GM19372 (cell line): Measurements from ENCODE around the gene PHF23.
A peak's percentile ranks its signal among the peaks of the same experiment; 100 is the strongest.

Source experiments
- ATAC-seq: cut with Tn5 transposase; IDR thresholded peaks from one replicate; pipeline ENCODE4 v1.9.1; 2021; ENCODE audit warnings: mild to moderate bottlenecking, low read depth, moderate library complexity; ENCODE audit not compliant: unreplicated experiment

Gene PHF23

GRCh38 chr17:7239091-7240027 lies at the start of gene PHF23:
TSS of gene PHF23 (minus strand) at chr17:7239457. CDS start at chr17:7239279, 178 bp downstream.
- peak; percentile 52 for ATAC-seq

- no peak for ATAC-seq
Observed at GRCh38 chr17:7285679-7286078, 46.4 kb upstream of the PHF23 start.

- ATAC-seq: no peak
Observed at GRCh38 chr17:7284911-7285310, 45.7 kb upstream of the PHF23 start.

GRCh38 chr17:7283471-7284216 lies 44.4 kb upstream of the PHF23 start:
- ATAC-seq: no peak

GRCh38 chr17:7282752-7283321 lies 43.6 kb upstream of the PHF23 start:
- ATAC-seq: no peak

- ATAC-seq: no peak
Observed at GRCh38 chr17:7281953-7282751, 42.9 kb upstream of the PHF23 start.

- peak; percentile 68 for ATAC-seq
Observed at GRCh38 chr17:7281074-7281952, 42.1 kb upstream of the PHF23 start, which contains the start of gene SLC2A4. TSS of gene SLC2A4 (plus strand) at chr17:7281718. CDS start at chr17:7281935, 217 bp downstream.

- peak; percentile 42 for ATAC-seq
Observed at GRCh38 chr17:7280519-7281073, 41.3 kb upstream of the PHF23 start.

- no peak for ATAC-seq
Observed at GRCh38 chr17:7279448-7279847, 40.2 kb upstream of the PHF23 start.

- no peak for ATAC-seq
Observed at GRCh38 chr17:7266784-7267183, 27.5 kb upstream of the PHF23 start.

- no peak for ATAC-seq
Observed at GRCh38 chr17:7263801-7264078, 24.5 kb upstream of the PHF23 start.

GRCh38 chr17:7262935-7263800 lies 23.9 kb upstream of the PHF23 start:
- no peak for ATAC-seq

GRCh38 chr17:7262192-7262934 lies 23.1 kb upstream of the PHF23 start, which contains the start of gene CLDN7:
TSS of gene CLDN7 (minus strand) at chr17:7262478. CDS start at chr17:7262043, 435 bp downstream.
- ATAC-seq: no peak

GRCh38 chr17:7261379-7262191 lies 22.3 kb upstream of the PHF23 start:
- no peak for ATAC-seq

- ATAC-seq: no peak
Observed at GRCh38 chr17:7260651-7261378, 21.6 kb upstream of the PHF23 start.

GRCh38 chr17:7260151-7260550 lies 20.9 kb upstream of the PHF23 start:
- no peak for ATAC-seq
